ENCODE results near the gene FAM118B.
"Not testable (repeated sequence)": the region's sequence is repeated elsewhere in the genome, so short reads cannot be mapped to it uniquely, and the experiment has no call there.

Gene FAM118B

GRCh38 chr11:126217491-126217890 lies 5.9 kb downstream of the FAM118B start:
- DNase-seq, result no peak
- no peak for TF ChIP-seq GATA1 (IDR thresholded peaks at IDR 0.05; ENCODE audit: low read depth, low read length)
- no peak for TF ChIP-seq POLR2A (IDR thresholded peaks at IDR 0.05; ENCODE audit: low read length)

DNA sequence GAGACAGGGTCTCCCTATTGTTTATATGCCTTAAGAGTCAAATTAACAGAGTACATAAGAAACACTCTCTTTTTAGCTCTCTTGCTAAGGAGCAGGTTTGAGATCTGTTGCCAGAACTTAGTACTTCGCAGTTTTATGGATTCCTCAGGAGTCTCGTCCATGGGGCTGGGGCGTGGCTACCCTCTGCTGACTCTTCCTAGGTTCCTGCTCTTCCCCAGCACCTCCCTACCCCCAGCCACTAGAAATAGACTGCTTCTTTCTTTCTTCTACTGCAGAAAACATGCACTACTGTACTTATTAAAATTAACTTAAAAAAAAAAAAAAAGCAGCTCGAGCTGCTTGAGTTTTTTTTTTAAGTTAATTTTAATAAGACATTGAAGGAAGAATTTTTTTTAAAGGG lies 8.0 kb downstream of the FAM118B start:
- TF ChIP-seq POLR2A (IDR thresholded peaks at IDR 0.05; ENCODE audit: low read length) (no peak), GATA1 (IDR thresholded peaks at IDR 0.05; ENCODE audit: low read depth, low read length) (no peak)
- no peak for DNase-seq

- TF ChIP-seq GATA1 (IDR thresholded peaks at IDR 0.05; ENCODE audit: low read depth, low read length) (no peak), POLR2A (IDR thresholded peaks at IDR 0.05; ENCODE audit: low read length) (no peak)
Measured at GRCh38 chr11:126224647-126225294, 13.2 kb downstream of the FAM118B start.

DNA sequence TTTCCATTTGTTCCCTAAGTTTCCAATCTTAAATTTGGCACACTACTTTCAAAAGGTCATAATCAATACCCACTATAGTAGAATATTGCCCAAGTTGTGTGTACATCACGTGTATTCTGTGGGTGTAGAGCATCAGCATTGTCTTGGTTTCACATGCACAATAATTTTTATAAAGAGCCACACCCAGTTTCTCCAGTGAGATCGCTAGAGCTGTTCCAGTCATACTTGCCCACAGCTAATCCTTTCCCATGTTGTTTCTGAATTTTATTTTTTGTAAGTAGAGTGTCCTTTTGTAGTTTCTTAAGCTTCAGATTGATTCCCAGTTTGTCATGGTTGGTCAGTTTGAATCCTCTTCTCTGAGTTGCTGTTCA lies 13.7 kb downstream of the FAM118B start:
- TF ChIP-seq GATA1 (IDR thresholded peaks at IDR 0.05; ENCODE audit: low read depth, low read length) (no peak), POLR2A (IDR thresholded peaks at IDR 0.05; ENCODE audit: low read length) (no peak)
- DNase-seq, result no peak

More at GRCh38 chr11:126224647-126225294, 13.2 kb downstream of the FAM118B start:
- no peak for DNase-seq

DNA sequence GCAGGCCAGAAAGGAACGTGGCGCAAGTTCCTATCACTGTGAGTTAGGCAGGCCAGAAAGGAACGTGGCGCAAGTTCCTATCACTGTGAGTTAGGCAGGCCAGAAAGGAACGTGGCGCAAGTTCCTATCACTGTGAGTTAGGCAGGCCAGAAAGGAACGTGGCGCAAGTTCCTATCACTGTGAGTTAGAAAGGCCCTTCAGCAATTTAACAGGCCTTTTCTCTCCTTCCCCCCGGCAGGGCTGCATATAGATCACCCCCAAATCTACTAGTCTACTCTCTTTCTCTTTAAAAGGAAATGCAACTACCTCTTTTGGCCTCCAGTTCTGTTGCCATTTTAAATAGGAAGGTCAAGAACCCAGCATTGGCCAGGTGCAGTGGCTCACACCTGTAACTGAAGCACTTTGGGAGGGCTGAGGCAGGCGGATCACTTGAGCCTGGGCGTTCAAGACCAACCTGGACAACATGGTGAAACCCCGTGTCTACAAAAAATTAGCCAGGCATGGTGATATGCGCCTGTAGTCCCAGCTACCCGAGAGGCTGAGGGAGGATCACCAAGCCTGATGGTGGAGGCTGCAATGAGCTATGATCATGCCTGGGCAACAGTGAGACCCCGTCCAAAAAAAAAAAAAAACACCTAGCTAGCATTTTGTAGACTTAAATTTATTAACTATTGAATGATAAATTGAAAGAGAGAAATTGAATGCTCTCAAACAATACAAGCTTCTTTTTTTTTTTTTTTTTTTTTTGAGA lies 14.9 kb downstream of the FAM118B start:
- DNase-seq, result no peak
- TF ChIP-seq POLR2A (IDR thresholded peaks at IDR 0.05; ENCODE audit: low read length) (no peak), GATA1 (IDR thresholded peaks at IDR 0.05; ENCODE audit: low read depth, low read length) (no peak)

- DNase-seq, result no peak
- TF ChIP-seq POLR2A (IDR thresholded peaks at IDR 0.05; ENCODE audit: low read length) (no peak), GATA1 (IDR thresholded peaks at IDR 0.05; ENCODE audit: low read depth, low read length) (no peak)
Measured at GRCh38 chr11:126229858-126230540, 18.4 kb downstream of the FAM118B start.

- TF ChIP-seq POLR2A (IDR thresholded peaks at IDR 0.05; ENCODE audit: low read length), result no peak
- no peak for TF ChIP-seq GATA1 (IDR thresholded peaks at IDR 0.05; ENCODE audit: low read depth, low read length)
- no peak for DNase-seq
Measured at GRCh38 chr11:126231725-126232459, 20.3 kb downstream of the FAM118B start.

DNA sequence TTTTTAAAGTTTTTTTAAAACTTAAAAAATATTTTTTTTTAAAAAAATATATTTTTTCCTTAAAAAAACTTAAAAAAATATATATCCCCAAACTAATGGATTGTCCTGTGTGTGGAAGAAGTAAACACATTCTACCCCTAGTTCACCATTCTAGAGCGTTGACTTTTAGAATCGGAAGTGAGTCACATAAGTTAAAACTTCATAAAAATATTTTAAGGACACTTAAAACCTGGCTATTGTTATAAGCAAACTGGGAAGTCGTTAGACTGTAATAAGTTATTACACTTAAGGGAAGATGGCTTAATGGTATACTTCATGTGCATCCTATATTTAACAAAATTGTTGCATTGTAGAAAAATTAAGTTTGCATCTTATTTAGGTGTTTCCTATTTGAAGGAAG lies 21.1 kb downstream of the FAM118B start:
- TF ChIP-seq POLR2A (IDR thresholded peaks at IDR 0.05; ENCODE audit: low read length) (no peak), GATA1 (IDR thresholded peaks at IDR 0.05; ENCODE audit: low read depth, low read length) (no peak)
- DNase-seq, result no peak

DNA sequence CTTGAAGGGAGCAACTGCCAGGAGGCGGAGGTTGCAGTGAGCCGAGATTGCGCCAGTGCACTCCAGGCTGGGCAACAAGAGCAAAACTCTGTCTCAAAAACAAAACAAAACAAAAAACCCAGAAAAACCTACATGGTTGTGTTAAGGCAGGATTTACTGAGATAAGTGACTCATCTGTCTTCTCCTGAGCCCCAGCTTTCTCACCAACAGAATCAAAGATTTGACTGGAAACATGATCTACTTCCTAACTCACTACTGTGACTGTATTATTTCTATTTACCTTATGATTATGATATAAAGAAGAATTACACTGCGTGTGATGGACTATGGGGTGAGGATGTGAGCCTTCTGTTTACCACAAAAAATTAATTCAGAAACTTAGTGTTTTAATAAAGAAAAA lies 21.8 kb downstream of the FAM118B start:
- DNase-seq, result no peak
- TF ChIP-seq GATA1 (IDR thresholded peaks at IDR 0.05; ENCODE audit: low read depth, low read length) (no peak), POLR2A (IDR thresholded peaks at IDR 0.05; ENCODE audit: low read length) (no peak)

- TF ChIP-seq POLR2A (IDR thresholded peaks at IDR 0.05; ENCODE audit: low read length) (no peak), GATA1 (IDR thresholded peaks at IDR 0.05; ENCODE audit: low read depth, low read length) (no peak)
- no peak for DNase-seq
Measured at GRCh38 chr11:126246636-126247035, 35.1 kb downstream of the FAM118B start.

DNA sequence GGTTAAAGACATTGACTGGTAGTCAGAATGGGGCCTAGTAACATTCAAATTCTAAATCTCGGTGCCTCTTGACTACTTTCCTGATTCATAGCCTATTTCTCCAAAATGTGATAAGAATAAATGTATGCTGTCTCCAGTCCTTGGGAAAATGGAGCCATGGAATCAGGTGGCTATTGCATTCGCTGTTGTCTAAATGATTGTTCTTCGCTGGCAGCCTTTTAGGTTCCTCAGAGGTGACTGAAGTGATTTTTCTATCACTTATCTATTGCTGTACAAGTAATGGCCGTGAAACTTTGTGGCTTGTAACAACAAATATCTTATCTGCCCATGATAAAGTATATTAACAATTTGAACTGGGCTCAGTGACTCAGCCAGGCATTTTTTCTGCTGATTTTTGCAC lies 41.7 kb downstream of the FAM118B start:
- DNase-seq, result no peak
- no peak for TF ChIP-seq GATA1 (IDR thresholded peaks at IDR 0.05; ENCODE audit: low read depth, low read length)
- TF ChIP-seq POLR2A (IDR thresholded peaks at IDR 0.05; ENCODE audit: low read length), result no peak

DNA sequence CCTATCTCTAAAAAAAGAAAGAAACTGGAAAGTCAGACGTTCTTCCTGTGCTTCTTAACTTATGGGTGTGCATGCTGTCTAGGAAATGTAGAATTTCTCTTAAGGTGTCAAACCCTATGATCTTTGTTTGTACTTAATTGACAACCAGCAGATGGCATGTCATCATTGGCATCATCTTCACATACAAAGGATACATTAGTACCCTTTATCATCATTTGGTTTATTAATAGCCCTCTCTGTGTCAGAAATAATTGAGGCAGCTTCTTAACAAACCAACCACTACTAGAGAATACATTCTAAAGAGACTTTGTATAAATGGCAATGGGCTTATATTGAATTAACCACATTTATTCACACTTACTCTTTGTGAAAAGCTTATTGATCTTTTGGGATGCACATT lies 43.2 kb downstream of the FAM118B start:
- TF ChIP-seq POLR2A (IDR thresholded peaks at IDR 0.05; ENCODE audit: low read length) (no peak), GATA1 (IDR thresholded peaks at IDR 0.05; ENCODE audit: low read depth, low read length) (no peak)
- no peak for DNase-seq

- not testable (repeated sequence) for DNase-seq
Measured at GRCh38 chr11:126255507-126255906, 43.9 kb downstream of the FAM118B start.

DNA sequence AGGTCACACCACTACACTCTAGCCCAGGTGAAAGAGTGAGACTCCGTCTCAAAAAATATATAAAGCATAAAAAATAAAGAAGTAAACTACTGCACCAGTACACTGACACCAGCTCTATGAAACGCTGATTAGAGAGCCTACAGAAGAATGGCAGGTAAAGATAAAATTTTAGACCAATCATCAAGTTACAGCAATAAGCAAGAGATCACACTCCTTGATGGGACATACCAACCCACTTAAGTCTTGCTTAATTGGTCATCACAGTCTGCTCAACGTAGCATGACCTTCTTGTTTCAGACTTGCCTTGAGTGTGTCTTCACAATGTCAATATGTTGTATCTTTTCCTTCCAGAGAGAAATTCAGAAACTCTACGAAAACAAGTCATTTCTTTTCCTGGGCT lies 44.6 kb downstream of the FAM118B start:
- peak; percentile 4 to 20 for DNase-seq
- no peak for TF ChIP-seq POLR2A (IDR thresholded peaks at IDR 0.05; ENCODE audit: low read length)
- no peak for TF ChIP-seq GATA1 (IDR thresholded peaks at IDR 0.05; ENCODE audit: low read depth, low read length)
